ENCODE results near the gene TBCD.

- TF ChIP-seq, protein P1, sequence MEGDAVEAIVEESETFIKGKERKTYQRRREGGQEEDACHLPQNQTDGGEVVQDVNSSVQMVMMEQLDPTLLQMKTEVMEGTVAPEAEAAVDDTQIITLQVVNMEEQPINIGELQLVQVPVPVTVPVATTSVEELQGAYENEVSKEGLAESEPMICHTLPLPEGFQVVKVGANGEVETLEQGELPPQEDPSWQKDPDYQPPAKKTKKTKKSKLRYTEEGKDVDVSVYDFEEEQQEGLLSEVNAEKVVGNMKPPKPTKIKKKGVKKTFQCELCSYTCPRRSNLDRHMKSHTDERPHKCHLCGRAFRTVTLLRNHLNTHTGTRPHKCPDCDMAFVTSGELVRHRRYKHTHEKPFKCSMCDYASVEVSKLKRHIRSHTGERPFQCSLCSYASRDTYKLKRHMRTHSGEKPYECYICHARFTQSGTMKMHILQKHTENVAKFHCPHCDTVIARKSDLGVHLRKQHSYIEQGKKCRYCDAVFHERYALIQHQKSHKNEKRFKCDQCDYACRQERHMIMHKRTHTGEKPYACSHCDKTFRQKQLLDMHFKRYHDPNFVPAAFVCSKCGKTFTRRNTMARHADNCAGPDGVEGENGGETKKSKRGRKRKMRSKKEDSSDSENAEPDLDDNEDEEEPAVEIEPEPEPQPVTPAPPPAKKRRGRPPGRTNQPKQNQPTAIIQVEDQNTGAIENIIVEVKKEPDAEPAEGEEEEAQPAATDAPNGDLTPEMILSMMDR (IDR thresholded peaks at IDR 0.05; ENCODE audit: insufficient read depth, low read depth, low read length), result no peak
- TF ChIP-seq EZH2 (IDR thresholded peaks at IDR 0.05; ENCODE audit: insufficient read depth, low read length), result no peak
Observed at GRCh38 chr17:82831818-82832200, 79.9 kb downstream of the TBCD start.
